ENCODE data around the gene NCAM2. TPM values are rescaled to one million over a fixed set of nuclear protein-coding genes. Genes with fewer than 3 reads are reported as not detected.

NCAM2 gene
- total and polyA plus RNA-seq, 2 of the 4 experiments (the other 2 are of a cell fraction), result 2.7 to 5.0 TPM

DNA sequence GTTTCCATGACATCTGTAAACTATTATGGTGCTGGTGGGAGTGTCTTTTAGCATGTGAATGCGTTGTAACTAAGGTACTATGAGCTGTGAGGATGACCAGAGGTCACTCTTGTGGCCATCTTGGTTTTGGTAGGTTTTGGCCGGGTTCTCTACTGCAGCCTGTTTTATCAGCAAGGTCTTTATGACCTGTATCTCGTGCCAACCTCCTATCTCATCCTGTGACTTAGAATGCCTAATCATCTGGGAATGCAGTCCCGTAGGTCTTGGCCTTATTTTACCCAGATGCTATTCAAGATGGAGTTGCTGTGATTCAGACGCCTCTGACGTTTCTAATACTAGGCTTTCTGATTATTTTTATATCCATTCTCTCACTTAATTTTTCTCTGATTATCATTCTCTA is 9.4 kb downstream of the NCAM2 start:
- Histone ChIP-seq H3K18ac (ENCODE audit: low read depth, low read length) (no peak overlapping the region), H3K56ac (ENCODE audit: extremely low read depth, insufficient read depth, low read length) (no peak overlapping the region), H2BK5ac (ENCODE audit: low read depth, low read length, poor library complexity, severe bottlenecking) (no peak overlapping the region), H3K4me3 (ENCODE audit: insufficient read depth, low read depth, low read length) (no peak overlapping the region), H2BK120ac (ENCODE audit: low read depth, low read length) (no peak overlapping the region), H3K27me3 (ENCODE audit: control insufficient read depth, insufficient read depth, low read length) (no peaks in the 10 kb centered on the region), H3K9ac (ENCODE audit: low read depth, low read length) (no peak overlapping the region), H2BK20ac (ENCODE audit: low read depth, low read length) (no peak overlapping the region), H3K27ac (ENCODE audit: insufficient read depth, low read length) (no peak overlapping the region), H2AK9ac (replicated peaks; ENCODE audit: low read depth, low read length, poor library complexity) (no peak overlapping the region), H4K8ac (ENCODE audit: low read depth in 2 of 2, low read length in 2 of 2) (no peak overlapping the region), H3K79me1 (ENCODE audit: low read depth in 1 of 2, low read length in 2 of 2) (no peaks in the 10 kb centered on the region), H4K5ac (ENCODE audit: low read depth, low read length) (no peak overlapping the region), H3K23ac (ENCODE audit: low read depth, low read length) (no peak overlapping the region), H3K9me3 (ENCODE audit: control insufficient read depth, insufficient read depth, low read length) (no peaks in the 10 kb centered on the region), H3K14ac (replicated peaks; ENCODE audit: low read depth, low read length) (no peak overlapping the region), H2AFZ (replicated peaks; ENCODE audit: low read length, poor library complexity) (no peak overlapping the region), H4K20me1 (ENCODE audit: insufficient read depth, low read length) (no peaks in the 10 kb centered on the region), H2BK15ac (ENCODE audit: low read depth, low read length) (no peak overlapping the region), H3K4ac (ENCODE audit: low read depth, low read length) (no peak overlapping the region), H3K4me2 (ENCODE audit: low read depth, low read length) (no peak overlapping the region), H3K36me3 (ENCODE audit: control insufficient read depth, insufficient read depth, low read length) (no peaks in the 10 kb centered on the region), H2AK5ac (ENCODE audit: low read depth, low read length) (no peak overlapping the region), H3K4me1 (ENCODE audit: control insufficient read depth, insufficient read depth, low read length) (no peaks in the 10 kb centered on the region), H3K9me1 (ENCODE audit: insufficient read depth, low read length) (no peaks in the 10 kb centered on the region), H4K91ac (ENCODE audit: insufficient read depth, low read depth, low read length) (no peak overlapping the region)
- WGBS, 2 experiments (ENCODE audit: extremely low coverage in 2 of 2, insufficient read length in 1 of 2), result no CpG with 5 or more reads among the region's 6 CpGs
- in situ Hi-C loops (cut with MboI; ENCODE audit: low sequenced_read_pairs), result loop anchor here (10.0 to 25.0 kb wide), 4 partner anchors 367 to 1780 kb away; no protein-coding TSS in a partner anchor
- peak; percentile 34 for DNase-seq
- CTCF ChIA-PET, result no interaction called here
- intact Hi-C loops (cut with micrococcal nuclease), result no loop called here
- no peak for ATAC-seq (ENCODE audit: low read depth)
- no TSS peak for BruUV-seq (replicated peaks)
- TF ChIP-seq MAZ (IDR thresholded peaks at IDR 0.05; ENCODE audit: borderline replicate concordance, low read depth, low read length) (no peak), SMC3 (IDR thresholded peaks at IDR 0.05; ENCODE audit: low read depth, low read length) (no peak), FOS (IDR thresholded peaks at IDR 0.05; ENCODE audit: low read depth, low read length) (no peak), CEBPB (IDR thresholded peaks at IDR 0.05; ENCODE audit: low read depth, low read length) (no peak)
- POLR2A ChIA-PET (ENCODE audit: unreplicated experiment), result no interaction called here
- dilution Hi-C loops (cut with HindIII; ENCODE audit: low sequenced_read_pairs, unreplicated experiment), result no loop called here
